Measurements from ENCODE around the gene STAG1.
"Not testable (repeated sequence)": the region's sequence is repeated elsewhere in the genome, so short reads cannot be mapped to it uniquely, and the experiment has no call there.

GRCh38 chr3:136549461-136549860, 202.7 kb downstream of the STAG1 start:
- not testable (repeated sequence) for TF ChIP-seq MAZ (CRISPR knock-in tag; conservative IDR thresholded peaks at IDR 0.05 in 1 of 2, IDR thresholded peaks at IDR 0.05 in 1 of 2); CTCF (IDR thresholded peaks at IDR 0.05 in 2 of 3, conservative IDR thresholded peaks at IDR 0.05 in 1 of 3; ENCODE audit: insufficient read depth in 2 of 3, low read depth in 1 of 3, low read length in 3 of 3); YY1 (IDR thresholded peaks at IDR 0.05; ENCODE audit: borderline replicate concordance in 1 of 3, control insufficient read depth in 1 of 3, extremely low read depth in 1 of 3, insufficient read depth in 3 of 3, insufficient read length in 1 of 3, insufficient replicate concordance in 2 of 3, low read depth in 1 of 3, low read length in 2 of 3); MLLT1 (IDR thresholded peaks at IDR 0.05); RB1 (IDR thresholded peaks at IDR 0.05; ENCODE audit: low read depth); EZH2 (IDR thresholded peaks at IDR 0.05; ENCODE audit: borderline replicate concordance, low read depth, low read length); REST (IDR thresholded peaks at IDR 0.05; ENCODE audit: borderline replicate concordance); REST (CRISPR knock-in tag; IDR thresholded peaks at IDR 0.05; ENCODE audit: low read depth)

All from K562 (cell line).